HG02981 (cell line): Measurements from ENCODE around the gene GPR32.
"Not testable (repeated sequence)": the region's sequence is repeated elsewhere in the genome, so short reads cannot be mapped to it uniquely, and the experiment has no call there.

Experiments used
- ATAC-seq: cut with Tn5 transposase; IDR thresholded peaks from one replicate; pipeline ENCODE4 v1.9.1; 2021; ENCODE audit warnings: mild to moderate bottlenecking, moderate library complexity; ENCODE audit not compliant: unreplicated experiment

The GPR32 gene

GRCh38 chr19:50797781-50798658 lies 27.8 kb downstream of the GPR32 start:
- no peak for ATAC-seq

- ATAC-seq = no peak
These were observed 28.6 kb downstream of the GPR32 start for GRCh38 chr19:50798659-50799546.

GRCh38 chr19:50799547-50799851 lies 29.2 kb downstream of the GPR32 start:
- ATAC-seq = no peak

GRCh38 chr19:50801107-50801506 lies 30.8 kb downstream of the GPR32 start:
- no peak for ATAC-seq

GRCh38 chr19:50803633-50804419 lies 33.6 kb downstream of the GPR32 start:
- ATAC-seq = no peak

- peak; percentile 92 for ATAC-seq
These were observed 34.4 kb downstream of the GPR32 start for GRCh38 chr19:50804420-50805272.

- no peak for ATAC-seq
These were observed 38.6 kb downstream of the GPR32 start for GRCh38 chr19:50808856-50809255.

GRCh38 chr19:50811622-50812238 lies 41.5 kb downstream of the GPR32 start:
- ATAC-seq = not testable (repeated sequence)

GRCh38 chr19:50812474-50812873 lies 42.2 kb downstream of the GPR32 start:
- ATAC-seq = no peak

- no peak for ATAC-seq
These were observed 44.6 kb downstream of the GPR32 start for GRCh38 chr19:50814883-50815282.

GRCh38 chr19:50815439-50815838 lies 45.2 kb downstream of the GPR32 start:
- ATAC-seq = no peak

GRCh38 chr19:50817941-50818858 lies 47.9 kb downstream of the GPR32 start:
- ATAC-seq = peak; percentile 62

- ATAC-seq = no peak
These were observed 48.7 kb downstream of the GPR32 start for GRCh38 chr19:50818859-50819472.

- ATAC-seq = no peak
These were observed 49.4 kb downstream of the GPR32 start for GRCh38 chr19:50819636-50820035.

GRCh38 chr19:50820086-50820485 lies 49.8 kb downstream of the GPR32 start:
- ATAC-seq = no peak

- ATAC-seq = no peak
These were observed 50.4 kb downstream of the GPR32 start for GRCh38 chr19:50820549-50821247.

GRCh38 chr19:50821248-50821612 lies 51.0 kb downstream of the GPR32 start:
- no peak for ATAC-seq
